ENCODE results near the gene CDC42BPB.

CDC42BPB gene

GRCh38 chr14:103007555-103007954 lies 49.8 kb downstream of the CDC42BPB start:
- Histone ChIP-seq H3K27ac (no peak overlapping the region), H3K27me3 (no peaks in the 10 kb centered on the region), H3K9me3 (no peaks in the 10 kb centered on the region), H3K36me3 (peaks cover 20 to 74% (median 56%) of the 10 kb centered on the region in 3 donors), H3K4me1 (peaks cover 0 to 13% (median 0%) of the 10 kb centered on the region in 4 donors), H3K4me3 (no peak overlapping the region)
- no peak for TF ChIP-seq CTCF (IDR thresholded peaks at IDR 0.05)
- intact Hi-C loops (cut with DNase I; ENCODE audit: low total_unique reads) = no loop called here
- no peak for DNase-seq

GRCh38 chr14:103006991-103007520 lies 50.3 kb downstream of the CDC42BPB start:
- Histone ChIP-seq H3K4me1 (peaks cover 0 to 13% (median 0%) of the 10 kb centered on the region in 4 donors), H3K27ac (no peak overlapping the region), H3K36me3 (peaks cover 24 to 79% (median 60%) of the 10 kb centered on the region in 3 donors), H3K27me3 (no peaks in the 10 kb centered on the region), H3K4me3 (no peak overlapping the region), H3K9me3 (no peaks in the 10 kb centered on the region)
- no peak for DNase-seq
- intact Hi-C loops (cut with DNase I; ENCODE audit: low total_unique reads) = no loop called here
- TF ChIP-seq CTCF (IDR thresholded peaks at IDR 0.05) = no peak

GRCh38 chr14:103006106-103006505 lies 51.2 kb downstream of the CDC42BPB start:
- Histone ChIP-seq H3K4me3 (no peak overlapping the region), H3K4me1 (peaks cover 0 to 13% (median 0%) of the 10 kb centered on the region in 4 donors), H3K9me3 (no peaks in the 10 kb centered on the region), H3K36me3 (peaks cover 34 to 81% (median 66%) of the 10 kb centered on the region in 3 donors), H3K27ac (no peak overlapping the region), H3K27me3 (no peaks in the 10 kb centered on the region)
- DNase-seq = peak in 1 of 2 donors; percentile 28
- no peak for TF ChIP-seq CTCF (IDR thresholded peaks at IDR 0.05)
- intact Hi-C loops (cut with DNase I; ENCODE audit: low total_unique reads) = no loop called here

- peaks cover 36 to 81% (median 74%) of the 10 kb centered on the region in 3 donors for H3K36me3 ChIP-seq
- H3K27me3 ChIP-seq = no peaks in the 10 kb centered on the region
- intact Hi-C loops (cut with DNase I; ENCODE audit: low total_unique reads) = no loop called here
- peak in 1 of 2 donors; percentile 52 for DNase-seq
- no peaks in the 10 kb centered on the region for H3K9me3 ChIP-seq
- TF ChIP-seq CTCF (IDR thresholded peaks at IDR 0.05) = no peak
- no peak overlapping the region for H3K4me3 ChIP-seq
- no peak overlapping the region for H3K27ac ChIP-seq
- H3K4me1 ChIP-seq = peaks cover 0 to 4% (median 0%) of the 10 kb centered on the region in 4 donors
Observed at GRCh38 chr14:103003850-103004249, 53.5 kb downstream of the CDC42BPB start.

- H3K27me3 ChIP-seq = no peaks in the 10 kb centered on the region
- no peaks in the 10 kb centered on the region for H3K4me1 ChIP-seq
- H3K9me3 ChIP-seq = no peaks in the 10 kb centered on the region
- TF ChIP-seq CTCF (IDR thresholded peaks at IDR 0.05) = no peak
- H3K4me3 ChIP-seq = no peak overlapping the region
- peak in 1 of 2 donors; percentile 48 for DNase-seq
- intact Hi-C loops (cut with DNase I; ENCODE audit: low total_unique reads) = no loop called here
- H3K27ac ChIP-seq = no peak overlapping the region
- peaks cover 33 to 85% (median 78%) of the 10 kb centered on the region in 3 donors for H3K36me3 ChIP-seq
Observed at GRCh38 chr14:103003351-103003615, 54.1 kb downstream of the CDC42BPB start.
